Hepatocyte (in vitro differentiated cells): ENCODE data around the gene PRKAG2.
A peak's percentile ranks its signal among the peaks of the same experiment; 100 is the strongest.

ENCODE experiments used
- EZH2 ChIP-seq: fragments of 200-600 bp; sonication (generic); IDR thresholded peaks from 2 replicates; pipeline ENCODE4 v1.6.1; 2016; ENCODE audit warnings: antibody characterized with exemption, mild to moderate bottlenecking, borderline replicate concordance
- EZH2phosphoT487 ChIP-seq: fragments of 200-600 bp; sonication (generic); IDR thresholded peaks from one replicate; pipeline ENCODE4 v1.6.1; 2018; ENCODE audit warnings: antibody characterized with exemption, mild to moderate bottlenecking, low read depth, moderate library complexity; ENCODE audit not compliant: unreplicated experiment, severe bottlenecking
- TF ChIP-seq, protein P1 (sequence below): fragments of 200-600 bp; sonication (generic); IDR thresholded peaks from 2 replicates; pipeline ENCODE4 v1.5.1; 2016; ENCODE audit warnings: antibody characterized with exemption, mild to moderate bottlenecking; ENCODE audit not compliant: poor library complexity

DNA sequence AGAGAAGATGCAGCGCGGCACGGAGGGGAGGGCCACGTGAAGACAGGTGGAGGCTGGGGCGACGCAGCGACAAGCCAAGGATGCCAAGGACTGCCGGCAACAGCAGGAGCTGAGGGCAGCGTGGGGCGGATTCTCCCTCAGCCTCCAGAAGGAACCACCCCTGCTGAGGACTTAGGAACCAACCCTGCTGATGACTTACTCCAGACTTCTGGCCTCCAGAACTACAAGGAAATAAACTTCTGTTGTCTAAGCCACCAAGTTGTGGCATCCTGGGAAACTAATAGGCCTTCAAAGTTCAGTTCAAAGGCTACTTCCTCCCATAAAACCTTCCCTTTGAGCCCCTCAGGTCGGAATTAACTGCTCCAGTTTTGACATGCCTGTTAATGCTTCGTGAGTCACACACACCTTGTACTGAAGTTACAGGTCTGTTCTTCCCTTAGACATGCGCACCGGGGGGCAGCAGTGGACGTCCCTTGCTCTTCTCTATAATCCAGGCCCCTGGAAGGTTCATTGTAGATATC, 268.8 kb downstream of the PRKAG2 start:
- TF ChIP-seq, protein P1, sequence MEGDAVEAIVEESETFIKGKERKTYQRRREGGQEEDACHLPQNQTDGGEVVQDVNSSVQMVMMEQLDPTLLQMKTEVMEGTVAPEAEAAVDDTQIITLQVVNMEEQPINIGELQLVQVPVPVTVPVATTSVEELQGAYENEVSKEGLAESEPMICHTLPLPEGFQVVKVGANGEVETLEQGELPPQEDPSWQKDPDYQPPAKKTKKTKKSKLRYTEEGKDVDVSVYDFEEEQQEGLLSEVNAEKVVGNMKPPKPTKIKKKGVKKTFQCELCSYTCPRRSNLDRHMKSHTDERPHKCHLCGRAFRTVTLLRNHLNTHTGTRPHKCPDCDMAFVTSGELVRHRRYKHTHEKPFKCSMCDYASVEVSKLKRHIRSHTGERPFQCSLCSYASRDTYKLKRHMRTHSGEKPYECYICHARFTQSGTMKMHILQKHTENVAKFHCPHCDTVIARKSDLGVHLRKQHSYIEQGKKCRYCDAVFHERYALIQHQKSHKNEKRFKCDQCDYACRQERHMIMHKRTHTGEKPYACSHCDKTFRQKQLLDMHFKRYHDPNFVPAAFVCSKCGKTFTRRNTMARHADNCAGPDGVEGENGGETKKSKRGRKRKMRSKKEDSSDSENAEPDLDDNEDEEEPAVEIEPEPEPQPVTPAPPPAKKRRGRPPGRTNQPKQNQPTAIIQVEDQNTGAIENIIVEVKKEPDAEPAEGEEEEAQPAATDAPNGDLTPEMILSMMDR = peak; percentile 7
- TF ChIP-seq EZH2 (no peak), EZH2phosphoT487 (no peak)
